Neural progenitor cell (in vitro differentiated cells): ENCODE results near the gene PAM. TPM values are rescaled to one million over a fixed set of nuclear protein-coding genes. Genes with fewer than 3 reads are reported as not detected.

Source experiments
- DNase-seq: peaks from one replicate; pipeline ENCODE4 v3.0.0-alpha.2; 2016; ENCODE audit warnings: low spot score
- H2AFZ ChIP-seq: fragments of 200-600 bp; sonication (generic); replicated peaks from 2 replicates; pipeline ENCODE4 v1.6.1; 2016; ENCODE audit warnings: antibody characterized with exemption
- H3F3A ChIP-seq: fragments of 200-600 bp; sonication (generic); 2 replicates; pipeline ENCODE4 v1.6.1; 2016; ENCODE audit warnings: antibody characterized with exemption, low read depth
- H3K27ac ChIP-seq: fragments of 200-600 bp; sonication (generic); 2 replicates; pipeline ENCODE4 v1.5.1; 2016; ENCODE audit warnings: mild to moderate bottlenecking
- H3K27me3 ChIP-seq: fragments of 200-600 bp; sonication (generic); 2 replicates; pipeline ENCODE4 v1.6.1; 2016; ENCODE audit warnings: mild to moderate bottlenecking, moderate library complexity
- H3K36me3 ChIP-seq: fragments of 200-600 bp; sonication (generic); 2 replicates; pipeline ENCODE4 v1.5.1; 2016
- H3K4me1 ChIP-seq: fragments of 200-600 bp; sonication (generic); 2 replicates; pipeline ENCODE4 v1.6.1; 2016; ENCODE audit warnings: mixed run types
- H3K4me2 ChIP-seq: fragments of 200-600 bp; sonication (generic); 2 replicates; pipeline ENCODE4 v1.6.1; 2016
- H3K4me3 ChIP-seq: fragments of 200-600 bp; sonication (generic); 2 replicates; pipeline ENCODE4 v1.5.1; 2016
- H3K79me2 ChIP-seq: fragments of 200-600 bp; sonication (generic); 2 replicates; pipeline ENCODE4 v1.6.1; 2016; ENCODE audit warnings: low read depth
- H3K9ac ChIP-seq: fragments of 200-600 bp; sonication (generic); 2 replicates; pipeline ENCODE4 v1.6.1; 2016
- H3K9me3 ChIP-seq: fragments of 200-600 bp; sonication (generic); 2 replicates; pipeline ENCODE4 v1.5.1; 2016; ENCODE audit warnings: low read depth
- H4K20me1 ChIP-seq: fragments of 200-600 bp; sonication (generic); 2 replicates; pipeline ENCODE4 v1.6.1; 2016; ENCODE audit warnings: low read depth
- H3K27ac Mint-ChIP-seq: 3 replicates; pipeline ENCODE4 v1.8.0; 2021; ENCODE audit warnings: mixed read lengths
- H3K27me3 Mint-ChIP-seq: 2 replicates; pipeline ENCODE4 v1.8.0; 2022; ENCODE audit warnings: low read depth, mild to moderate bottlenecking, inconsistent platforms, moderate library complexity, mixed read lengths; ENCODE audit not compliant: insufficient read depth
- H3K36me3 Mint-ChIP-seq: 3 replicates; pipeline ENCODE4 v1.8.0; 2021; ENCODE audit warnings: mixed read lengths
- H3K4me1 Mint-ChIP-seq: 3 replicates; pipeline ENCODE4 v1.8.0; 2021; ENCODE audit warnings: mixed read lengths
- H3K4me3 Mint-ChIP-seq: 3 replicates; pipeline ENCODE4 v1.8.0; 2021; ENCODE audit warnings: mild to moderate bottlenecking, moderate library complexity, mixed read lengths
- H3K9me3 Mint-ChIP-seq: 3 replicates; pipeline ENCODE4 v1.8.0; 2020; ENCODE audit warnings: mixed read lengths
- EZH2 ChIP-seq: fragments of 200-600 bp; sonication (generic); IDR thresholded peaks from 2 replicates; pipeline ENCODE4 v1.6.1; 2017; ENCODE audit warnings: antibody characterized with exemption, mild to moderate bottlenecking, moderate library complexity
- EZH2phosphoT487 ChIP-seq: fragments of 200-600 bp; sonication (generic); IDR thresholded peaks from 2 replicates; pipeline ENCODE4 v1.6.1; 2017; ENCODE audit warnings: antibody characterized with exemption
- total RNA-seq: library from RNA; depleted of rRNA; stranded (reverse); fragments of >200 nt; gene quantifications from 2 replicates; pipeline ENCODE4 v1.2.3, GENCODE V29; 2015; ENCODE audit warnings: low replicate concordance
- TF ChIP-seq, protein P1 (sequence below): fragments of 200-600 bp; sonication (generic); IDR thresholded peaks from 2 replicates; pipeline ENCODE4 v1.5.1; 2017; ENCODE audit warnings: antibody characterized with exemption, mild to moderate bottlenecking

PAM gene
- total RNA-seq, 1 donor from 2014 or later = 246 TPM

DNA sequence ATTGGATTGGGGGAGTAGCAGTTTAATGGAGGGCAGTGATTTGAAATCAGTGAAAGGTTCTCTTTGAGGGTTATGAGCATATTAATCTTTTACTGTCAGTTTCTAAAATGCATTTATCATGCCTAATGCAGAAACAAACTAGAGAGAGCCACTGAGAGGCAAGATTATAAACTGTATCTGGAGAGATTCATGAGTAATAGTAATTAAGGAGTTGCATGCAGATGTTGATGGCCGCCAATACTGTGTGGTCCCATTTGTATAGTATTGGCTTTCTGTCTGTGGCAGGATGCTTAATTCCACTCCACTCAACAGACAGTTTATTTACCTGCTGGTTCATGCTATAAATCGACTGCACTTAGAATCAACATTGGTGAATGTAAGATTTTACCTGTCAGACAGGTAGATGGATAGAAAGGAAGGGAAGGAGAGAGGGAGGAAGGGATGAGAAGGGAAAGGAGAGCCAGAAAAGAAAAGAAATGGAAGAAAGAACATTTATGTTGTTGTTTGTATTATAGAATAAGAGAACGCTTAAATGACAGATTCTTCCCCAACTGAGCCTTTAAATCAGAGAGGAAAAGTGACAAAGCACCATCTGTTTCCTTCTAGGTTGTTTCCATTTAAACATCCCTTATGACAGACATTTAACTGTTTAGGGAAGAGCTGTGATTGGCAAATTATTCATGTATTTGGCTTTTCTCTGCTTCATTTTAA is 146.5 kb downstream of the PAM start:
- Mint-ChIP-seq H3K36me3 (peaks cover 30% of the 10 kb centered on the region), H3K27ac (no peak overlapping the region), H3K4me3 (no peak overlapping the region), H3K9me3 (peaks cover 4% of the 10 kb centered on the region), H3K27me3 (no peaks in the 10 kb centered on the region), H3K4me1 (peaks cover 6% of the 10 kb centered on the region)
- peaks cover 36% of the 10 kb centered on the region for H3K79me2 ChIP-seq
- peaks cover 12% of the 10 kb centered on the region for H3K4me1 ChIP-seq
- DNase-seq = no peak
- TF ChIP-seq, protein P1, sequence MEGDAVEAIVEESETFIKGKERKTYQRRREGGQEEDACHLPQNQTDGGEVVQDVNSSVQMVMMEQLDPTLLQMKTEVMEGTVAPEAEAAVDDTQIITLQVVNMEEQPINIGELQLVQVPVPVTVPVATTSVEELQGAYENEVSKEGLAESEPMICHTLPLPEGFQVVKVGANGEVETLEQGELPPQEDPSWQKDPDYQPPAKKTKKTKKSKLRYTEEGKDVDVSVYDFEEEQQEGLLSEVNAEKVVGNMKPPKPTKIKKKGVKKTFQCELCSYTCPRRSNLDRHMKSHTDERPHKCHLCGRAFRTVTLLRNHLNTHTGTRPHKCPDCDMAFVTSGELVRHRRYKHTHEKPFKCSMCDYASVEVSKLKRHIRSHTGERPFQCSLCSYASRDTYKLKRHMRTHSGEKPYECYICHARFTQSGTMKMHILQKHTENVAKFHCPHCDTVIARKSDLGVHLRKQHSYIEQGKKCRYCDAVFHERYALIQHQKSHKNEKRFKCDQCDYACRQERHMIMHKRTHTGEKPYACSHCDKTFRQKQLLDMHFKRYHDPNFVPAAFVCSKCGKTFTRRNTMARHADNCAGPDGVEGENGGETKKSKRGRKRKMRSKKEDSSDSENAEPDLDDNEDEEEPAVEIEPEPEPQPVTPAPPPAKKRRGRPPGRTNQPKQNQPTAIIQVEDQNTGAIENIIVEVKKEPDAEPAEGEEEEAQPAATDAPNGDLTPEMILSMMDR = no peak
- no peak for TF ChIP-seq EZH2
- TF ChIP-seq EZH2phosphoT487 = no peak
- no peak overlapping the region for H3K4me2 ChIP-seq
- H3K27ac ChIP-seq = no peak overlapping the region
- H3K9me3 ChIP-seq = no peaks in the 10 kb centered on the region
- H3F3A ChIP-seq = no peaks in the 10 kb centered on the region
- no peaks in the 10 kb centered on the region for H4K20me1 ChIP-seq
- no peaks in the 10 kb centered on the region for H3K36me3 ChIP-seq
- no peaks in the 10 kb centered on the region for H3K27me3 ChIP-seq
- H3K9ac ChIP-seq = no peak overlapping the region
- H3K4me3 ChIP-seq = no peak overlapping the region
- H2AFZ ChIP-seq = no peak overlapping the region

GRCh38 chr5:102902135-102902448 is 147.0 kb downstream of the PAM start:
- no peak for DNase-seq

GRCh38 chr5:102902647-102903046 is 147.5 kb downstream of the PAM start:
- peaks cover 41% of the 10 kb centered on the region for H3K79me2 ChIP-seq
- H3K36me3 Mint-ChIP-seq = peaks cover 29% of the 10 kb centered on the region
- H2AFZ ChIP-seq = no peak overlapping the region
- H3K4me2 ChIP-seq = no peak overlapping the region
- H3K27me3 ChIP-seq = no peaks in the 10 kb centered on the region
- no peaks in the 10 kb centered on the region for H3K36me3 ChIP-seq
- H3F3A ChIP-seq = no peaks in the 10 kb centered on the region
- H3K9me3 ChIP-seq = no peaks in the 10 kb centered on the region
- H3K27me3 Mint-ChIP-seq = no peaks in the 10 kb centered on the region
- no peak overlapping the region for H3K4me3 Mint-ChIP-seq
- no peak for DNase-seq
- no peak for TF ChIP-seq EZH2phosphoT487
- no peak for TF ChIP-seq EZH2
- TF ChIP-seq, protein P1 = no peak
- no peak overlapping the region for H3K27ac Mint-ChIP-seq
- H3K27ac ChIP-seq = no peak overlapping the region
- no peak overlapping the region for H3K9ac ChIP-seq
- H3K9me3 Mint-ChIP-seq = peaks cover 9% of the 10 kb centered on the region
- H3K4me1 ChIP-seq = peaks cover 12% of the 10 kb centered on the region
- H3K4me1 Mint-ChIP-seq = peaks cover 6% of the 10 kb centered on the region
- no peaks in the 10 kb centered on the region for H4K20me1 ChIP-seq
- no peak overlapping the region for H3K4me3 ChIP-seq

More at GRCh38 chr5:102902135-102902448, 147.0 kb downstream of the PAM start:
- no peaks in the 10 kb centered on the region for H3K27me3 Mint-ChIP-seq
- TF ChIP-seq, protein P1 = no peak
- no peak for TF ChIP-seq EZH2
- no peak overlapping the region for H3K27ac Mint-ChIP-seq
- peaks cover 6% of the 10 kb centered on the region for H3K4me1 Mint-ChIP-seq
- peaks cover 9% of the 10 kb centered on the region for H3K9me3 Mint-ChIP-seq
- no peaks in the 10 kb centered on the region for H4K20me1 ChIP-seq
- no peak overlapping the region for H3K4me3 ChIP-seq
- H3K27ac ChIP-seq = no peak overlapping the region
- peaks cover 29% of the 10 kb centered on the region for H3K36me3 Mint-ChIP-seq
- H3K4me3 Mint-ChIP-seq = no peak overlapping the region
- peaks cover 12% of the 10 kb centered on the region for H3K4me1 ChIP-seq
- no peak overlapping the region for H3K9ac ChIP-seq
- H3K9me3 ChIP-seq = no peaks in the 10 kb centered on the region
- H3K79me2 ChIP-seq = peaks cover 41% of the 10 kb centered on the region
- no peaks in the 10 kb centered on the region for H3K36me3 ChIP-seq
- H2AFZ ChIP-seq = no peak overlapping the region
- no peak overlapping the region for H3K4me2 ChIP-seq
- no peaks in the 10 kb centered on the region for H3F3A ChIP-seq
- no peaks in the 10 kb centered on the region for H3K27me3 ChIP-seq
